GM12878 (cell line): ENCODE measurements around the gene LDLRAD3.

Source experiments
- CEBPB ChIP-seq, 2 experiments: fragments of 150-350 bp in 1 of 2; IDR thresholded peaks; 2 replicates each; pipeline ENCODE4 v1.6.1; 2012 to 2014; ENCODE audit warnings: low read depth in 2 of 2, low read length in 2 of 2, borderline replicate concordance in 1 of 2, inconsistent platforms in 1 of 2
- CHD2 ChIP-seq: IDR thresholded peaks from 2 replicates; pipeline ENCODE4 v1.6.1; 2011; ENCODE audit warnings: low read depth, low read length, improper control_type of control experiment, borderline replicate concordance
- CTCF ChIP-seq, 3 experiments: IDR thresholded peaks in 2 of 3; conservative IDR thresholded peaks in 1 of 3; 2 replicates each; pipeline ENCODE4 v1.5.1; 2011; ENCODE audit warnings: low read depth in 3 of 3, low read length in 3 of 3, mild to moderate bottlenecking in 3 of 3, control low read depth in 2 of 3, moderate library complexity in 2 of 3, inconsistent platforms in 1 of 3, mixed read lengths in 1 of 3; ENCODE audit not compliant: control insufficient read depth in 2 of 3, insufficient read depth in 1 of 3; ENCODE audit errors: extremely low read depth in 1 of 3
- POLR2AphosphoS5 ChIP-seq: IDR thresholded peaks from 2 replicates; pipeline ENCODE4 v1.6.1; 2011; ENCODE audit warnings: mild to moderate bottlenecking, low read length, inconsistent platforms
- SPI1 ChIP-seq: IDR thresholded peaks from 2 replicates; pipeline ENCODE4 v1.6.1; 2011; ENCODE audit warnings: low read depth, mild to moderate bottlenecking, low read length, moderate library complexity, borderline replicate concordance; ENCODE audit not compliant: insufficient read depth

- TF ChIP-seq POLR2AphosphoS5, result no peak
- TF ChIP-seq CHD2, result no peak
- no peak for TF ChIP-seq CTCF (IDR thresholded peaks at IDR 0.05 in 2 of 3, conservative IDR thresholded peaks at IDR 0.05 in 1 of 3; ENCODE audit: control insufficient read depth in 2 of 3, extremely low read depth in 1 of 3, insufficient read depth in 1 of 3, low read depth in 3 of 3, low read length in 3 of 3)
- TF ChIP-seq SPI1, result no peak
- no peak for TF ChIP-seq CEBPB (IDR thresholded peaks at IDR 0.05; ENCODE audit: borderline replicate concordance in 1 of 2, low read depth in 2 of 2, low read length in 2 of 2)
Observed at GRCh38 chr11:36132940-36133339, 189.1 kb downstream of the LDLRAD3 start.
